ENCODE measurements around the gene SLC16A3.
"Not testable (repeated sequence)": the region's sequence is repeated elsewhere in the genome, so short reads cannot be mapped to it uniquely, and the experiment has no call there.

Gene SLC16A3

GRCh38 chr17:82204831-82205719 lies 23.8 kb upstream of the SLC16A3 start:
- peak; percentile 22 for DNase-seq

GRCh38 chr17:82205720-82206508 lies 22.9 kb upstream of the SLC16A3 start:
- DNase-seq = peak; percentile 82

- DNase-seq = not testable (repeated sequence)
Measured at GRCh38 chr17:82210655-82211054, 18.2 kb upstream of the SLC16A3 start.

GRCh38 chr17:82212331-82213250 lies 16.3 kb upstream of the SLC16A3 start, which contains the start of gene CCDC57:
Gene CCDC57, minus strand, starts transcription at chr17:82212842. Its CDS starts 10,898 bp downstream, at chr17:82201944.
- peak; percentile 27 for DNase-seq

- DNase-seq = no peak
Measured at GRCh38 chr17:82213251-82214011, 15.4 kb upstream of the SLC16A3 start.

GRCh38 chr17:82214012-82214628 lies 14.7 kb upstream of the SLC16A3 start:
- no peak for DNase-seq

DNA sequence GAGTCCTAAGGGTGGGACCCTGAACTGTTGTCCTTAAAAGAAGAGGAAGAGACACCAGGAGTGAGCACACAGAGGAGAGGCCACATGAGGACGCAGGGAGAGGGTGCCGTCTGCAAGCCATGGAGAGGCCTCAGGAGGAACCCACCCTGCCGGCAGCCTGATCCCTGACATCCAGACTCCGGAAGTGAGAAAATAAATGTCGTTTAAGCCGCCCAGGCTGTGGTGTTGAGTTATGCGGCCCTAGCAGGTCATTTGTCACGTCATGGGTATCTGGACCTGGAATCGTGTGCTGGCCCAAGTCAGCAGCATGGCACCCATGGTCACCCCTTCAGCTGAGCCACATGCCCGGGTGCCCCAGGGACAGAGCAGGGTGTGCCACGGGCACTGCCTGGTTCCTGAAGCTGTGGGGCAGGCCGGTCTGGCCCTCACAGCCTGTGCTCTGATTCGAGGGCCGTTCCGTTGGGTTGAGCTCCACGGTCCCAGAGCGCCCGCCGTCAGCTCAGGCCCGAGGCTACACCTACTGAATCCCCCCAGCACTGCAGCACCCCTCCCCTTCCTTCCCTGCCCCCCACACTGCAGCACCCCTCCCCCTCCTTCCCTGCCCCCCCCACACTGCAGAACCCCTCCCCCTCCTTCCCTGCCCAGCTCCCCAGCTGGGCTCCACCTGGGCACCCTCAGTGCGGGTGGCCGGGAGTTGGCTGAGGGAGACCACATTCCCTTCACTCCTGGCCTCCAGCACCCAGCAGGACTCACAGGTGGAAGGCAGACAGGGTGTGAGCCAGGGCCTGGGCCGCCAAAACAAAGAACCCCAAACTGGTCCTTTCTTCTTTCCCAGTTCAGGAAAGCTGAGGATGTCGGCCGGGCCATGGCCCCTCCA lies 13.5 kb upstream of the SLC16A3 start:
- DNase-seq = no peak

DNA sequence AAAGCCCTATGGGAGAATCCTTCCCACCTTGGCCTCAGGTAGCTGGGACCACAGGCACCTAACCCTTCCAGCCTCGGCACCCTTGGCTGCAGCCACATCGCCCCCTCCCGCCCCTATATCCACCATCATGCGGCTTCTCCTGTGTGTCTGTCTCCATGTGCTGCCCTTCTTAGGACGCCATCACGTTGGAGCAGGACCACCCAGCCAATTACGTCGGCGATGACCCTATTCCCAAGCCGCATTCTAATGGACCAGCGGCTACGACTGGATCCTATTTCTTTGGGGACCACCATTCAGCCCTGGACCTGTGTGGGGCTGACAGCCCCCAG lies 12.9 kb upstream of the SLC16A3 start:
- DNase-seq = no peak

DNA sequence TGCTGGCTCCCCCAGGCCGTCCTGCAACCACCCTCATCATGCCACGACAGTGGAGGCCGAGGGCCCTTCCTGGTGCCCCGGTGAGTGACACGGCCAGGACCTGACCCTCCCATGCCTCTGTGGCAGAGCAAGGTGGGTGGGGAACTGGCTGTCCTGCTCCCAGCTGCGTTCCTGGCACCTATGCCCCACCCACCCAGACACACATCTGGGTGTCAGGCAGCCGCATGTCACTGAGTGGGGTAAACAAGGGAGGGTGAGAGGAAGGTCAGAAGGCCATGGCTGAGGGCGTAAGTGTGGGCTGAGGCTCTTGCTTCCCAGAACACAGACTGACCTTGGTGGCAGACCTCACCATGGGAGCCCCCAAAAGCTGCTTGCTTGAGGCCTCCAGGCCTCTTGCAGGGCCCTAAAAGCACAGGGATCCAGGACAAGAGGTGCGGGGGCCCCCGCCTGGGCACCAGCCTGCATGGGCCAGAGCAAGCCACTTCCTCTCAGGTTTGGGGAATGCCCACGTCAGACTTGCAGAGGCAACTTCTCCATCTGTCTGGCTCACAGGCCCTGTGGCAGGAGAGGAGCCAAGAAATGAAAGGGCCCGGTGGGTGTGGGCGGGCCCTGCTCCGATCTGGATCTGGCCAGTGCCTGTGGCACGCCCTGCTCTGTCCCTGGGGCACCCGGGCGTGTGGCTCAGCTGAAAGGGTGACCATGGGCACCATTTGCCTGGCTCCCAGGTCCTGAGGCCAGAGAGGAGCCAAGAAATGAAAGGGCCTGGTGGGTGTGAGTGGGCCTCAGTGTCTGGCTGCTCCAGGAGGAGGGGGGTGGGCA lies 12.3 kb upstream of the SLC16A3 start:
- DNase-seq = no peak

DNA sequence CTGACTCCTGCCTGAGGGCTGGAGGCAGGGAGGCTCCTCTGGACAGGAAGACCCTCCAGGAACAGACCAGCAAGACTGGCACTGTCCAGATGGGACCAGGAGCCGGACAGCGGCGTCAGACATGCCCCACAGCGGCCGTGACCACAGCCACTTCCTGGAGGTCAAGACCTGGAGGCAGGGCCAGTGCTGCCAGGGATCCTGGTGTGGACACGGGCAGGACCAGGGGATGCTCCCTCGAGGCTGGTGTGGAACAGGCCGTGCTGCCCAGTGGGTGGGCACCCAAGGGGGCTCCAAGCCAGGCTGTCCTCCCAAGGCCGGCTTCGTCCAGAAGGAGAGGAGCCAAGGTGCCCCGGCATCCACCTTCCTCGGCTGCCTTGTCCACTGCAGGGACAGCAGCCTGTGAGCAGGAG lies 11.7 kb upstream of the SLC16A3 start:
- no peak for DNase-seq

GRCh38 chr17:82217530-82218204 lies 11.2 kb upstream of the SLC16A3 start:
- no peak for DNase-seq

GRCh38 chr17:82218349-82219075 lies 10.3 kb upstream of the SLC16A3 start:
- no peak for DNase-seq

GRCh38 chr17:82219083-82219482 lies 9.8 kb upstream of the SLC16A3 start:
- no peak for DNase-seq

- DNase-seq = no peak
Measured at GRCh38 chr17:82219753-82220709, 8.8 kb upstream of the SLC16A3 start.

DNA sequence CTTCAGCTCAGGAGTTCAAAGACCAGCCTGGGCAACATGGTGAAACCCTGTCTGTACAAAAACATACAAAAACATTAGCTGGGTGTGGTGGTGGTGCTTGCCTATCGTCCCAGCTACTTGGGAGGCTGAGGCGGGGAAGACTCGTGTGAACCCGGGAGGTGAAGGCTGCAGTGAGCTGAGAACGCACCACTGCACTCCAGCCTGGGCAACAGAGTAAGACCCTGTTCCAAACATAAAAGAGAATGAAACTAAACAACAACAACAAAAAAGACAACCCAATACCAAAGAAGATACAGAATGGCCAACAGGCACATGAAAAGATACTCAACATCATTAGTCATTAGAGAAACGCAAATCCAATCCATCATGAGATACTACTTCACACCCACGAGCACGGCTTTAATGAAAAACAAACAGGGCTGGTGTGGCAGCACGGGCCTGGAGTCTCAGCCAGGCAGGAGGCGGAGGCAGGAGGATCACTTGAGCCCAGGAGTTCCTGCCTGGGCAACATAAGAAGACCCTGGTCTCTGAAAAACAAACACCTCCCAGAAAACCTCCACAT lies 7.4 kb upstream of the SLC16A3 start:
- DNase-seq = no peak

DNA sequence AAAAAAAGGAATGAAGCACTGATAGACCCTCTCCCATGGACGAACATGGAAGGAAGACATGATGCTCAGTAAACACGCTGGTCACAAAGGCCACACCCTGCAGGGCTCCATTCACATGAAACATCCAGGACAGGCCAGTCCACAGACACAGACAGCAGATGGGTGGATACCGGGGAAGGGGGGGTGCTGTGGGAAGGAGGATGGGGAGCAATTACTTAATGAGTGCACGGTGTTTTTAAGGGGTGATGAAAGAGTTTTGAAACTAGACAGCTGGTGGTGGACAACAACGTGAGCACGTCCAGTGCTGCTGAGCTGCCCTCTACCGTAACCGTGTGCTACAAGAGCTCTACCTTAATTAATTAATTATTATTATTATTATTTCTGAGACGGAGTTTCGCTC lies 6.0 kb upstream of the SLC16A3 start:
- DNase-seq = no peak

DNA sequence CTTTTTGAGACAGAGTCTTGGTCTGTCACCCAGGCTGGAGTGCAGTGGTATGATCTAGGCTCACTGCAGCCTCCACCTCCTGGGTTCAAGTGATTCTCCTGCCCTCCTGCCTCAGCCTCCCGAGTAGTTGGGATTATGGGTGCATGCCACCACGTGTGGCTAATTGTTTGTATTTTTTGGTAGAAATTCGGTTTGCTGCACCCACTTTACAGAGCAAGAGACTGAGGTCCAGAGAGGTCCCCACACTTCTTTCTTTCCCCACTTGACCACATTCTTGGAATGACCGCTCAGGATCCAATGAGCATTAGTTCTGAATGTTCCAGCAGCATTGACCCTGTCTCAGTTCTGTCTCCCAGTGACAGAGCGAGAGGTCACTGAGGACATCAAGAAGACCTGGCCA lies 5.3 kb upstream of the SLC16A3 start:
- no peak for DNase-seq
